ENCODE results near the gene DENND4C. TPM values are rescaled to one million over a fixed set of nuclear protein-coding genes. Genes with fewer than 3 reads are reported as not detected.

DENND4C gene
- polyA plus RNA-seq, 1 of the 3 experiments (the other 2 are of a cell fraction): 7.5 TPM

- H4K20me1 ChIP-seq (ENCODE audit: insufficient read depth): peaks cover 39% of the 10 kb centered on the region
Observed at GRCh38 chr9:19379283-19379682, 148.8 kb downstream of the DENND4C start.

GRCh38 chr9:19379697-19380046 is 149.2 kb downstream of the DENND4C start:
- Histone ChIP-seq H2AFZ (ENCODE audit: low read depth) (no peak overlapping the region), H3K9ac (peak overlapping the region; percentile 95), H3F3A (replicated peaks; ENCODE audit: insufficient read depth) (peaks cover 60% of the 10 kb centered on the region), H3K27ac (ENCODE audit: low read depth in 2 of 2, low read length in 1 of 2) (peak overlapping the region; percentile 91 to 96), H3K79me2 (ENCODE audit: insufficient read depth) (peaks cover 49% of the 10 kb centered on the region), H4K20me1 (ENCODE audit: insufficient read depth) (peaks cover 39% of the 10 kb centered on the region), H3K9me2 (no peaks in the 10 kb centered on the region), H3K4me3 (ENCODE audit: low read depth in 2 of 2, low read length in 1 of 2) (peak overlapping the region; percentile 87 to 92), H3K9me3 (no peaks in the 10 kb centered on the region; the same call in 1 of the 2 replicates), H3K4me1 (ENCODE audit: control insufficient read depth in 1 of 2, insufficient read depth in 2 of 2, low read depth in 1 of 2, low read length in 1 of 2) (peaks cover 13 to 20% of the 10 kb centered on the region in 2 experiments), H3K27me3 (ENCODE audit: insufficient read depth) (no peaks in the 10 kb centered on the region), H3K36me3 (replicated peaks in 1 of 2; ENCODE audit: control insufficient read depth in 1 of 2, insufficient read depth in 2 of 2, low read length in 1 of 2) (peaks cover 46 to 50% of the 10 kb centered on the region in 2 experiments), H3K4me2 (peak overlapping the region; percentile 90)
- POLR2A ChIA-PET: interaction anchor here (0.9 to 1.6 kb wide), 12 partner anchors 9 to 331 kb away, joined by 3 to 10 read pairs (median 4); partner anchors contain the start of genes ACER2, DENND4C and RRAGA
- peak; percentile 54 for DNase-seq
- WGBS (ENCODE audit: low lambda C conversion rate): 0% methylated on average over 4 of the region's 30 CpGs
- CTCF ChIA-PET: interaction anchor here (0.7 to 1.9 kb wide), 4 partner anchors 13 to 206 kb away, joined by 3 to 4 read pairs (median 4); no protein-coding TSS in a partner anchor
- TF ChIP-seq RFX5 (IDR thresholded peaks at IDR 0.05; ENCODE audit: low read length) (no peak), FOXJ3 (CRISPR knock-in tag; IDR thresholded peaks at IDR 0.05) (no peak), CTCF (IDR thresholded peaks at IDR 0.05) (no peak), ZBTB33 (IDR thresholded peaks at IDR 0.05; ENCODE audit: borderline replicate concordance, low read depth) (no peak), IRF3 (IDR thresholded peaks at IDR 0.05; ENCODE audit: low read depth, low read length) (no peak), GABPA (IDR thresholded peaks at IDR 0.05; ENCODE audit: low read depth) (no peak), YY1 (IDR thresholded peaks at IDR 0.05; ENCODE audit: low read depth) (no peak), JUND (IDR thresholded peaks at IDR 0.05) (no peak), ELF1 (IDR thresholded peaks at IDR 0.05) (no peak), GATA2 (CRISPR knock-in tag; IDR thresholded peaks at IDR 0.05) (no peak), TEAD4 (IDR thresholded peaks at IDR 0.05; ENCODE audit: borderline replicate concordance, insufficient read depth) (no peak)

More at GRCh38 chr9:19379283-19379682, 148.8 kb downstream of the DENND4C start:
- Histone ChIP-seq H3K4me3 (ENCODE audit: low read depth in 2 of 2, low read length in 1 of 2) (peak overlapping the region; percentile 87 to 92), H3K79me2 (ENCODE audit: insufficient read depth) (peaks cover 49% of the 10 kb centered on the region), H3K9me3 (no peaks in the 10 kb centered on the region; the same call in 1 of the 2 replicates), H3K9ac (peak overlapping the region; percentile 95), H3K27ac (ENCODE audit: low read depth in 2 of 2, low read length in 1 of 2) (peak overlapping the region; percentile 91 to 96), H3K27me3 (ENCODE audit: insufficient read depth) (no peaks in the 10 kb centered on the region), H2AFZ (ENCODE audit: low read depth) (no peak overlapping the region), H3K4me1 (ENCODE audit: control insufficient read depth in 1 of 2, insufficient read depth in 2 of 2, low read depth in 1 of 2, low read length in 1 of 2) (peaks cover 13 to 20% of the 10 kb centered on the region in 2 experiments), H3K4me2 (peak overlapping the region; percentile 90), H3K9me2 (no peaks in the 10 kb centered on the region), H3F3A (replicated peaks; ENCODE audit: insufficient read depth) (peaks cover 64% of the 10 kb centered on the region), H3K36me3 (replicated peaks in 1 of 2; ENCODE audit: control insufficient read depth in 1 of 2, insufficient read depth in 2 of 2, low read length in 1 of 2) (peaks cover 50 to 54% of the 10 kb centered on the region in 2 experiments)
- ChIA-PET POLR2A (interaction anchor here (0.9 to 1.6 kb wide), 10 partner anchors 9 to 205 kb away, joined by 3 to 10 read pairs (median 4); partner anchors contain the start of genes ACER2 and DENND4C), CTCF (interaction anchor here (0.7 to 1.9 kb wide), 3 partner anchors 13 to 205 kb away, joined by 3 to 4 read pairs (median 3); no protein-coding TSS in a partner anchor)
- TF ChIP-seq USF1 (IDR thresholded peaks at IDR 0.05; ENCODE audit: borderline replicate concordance, low read depth): no peak
- TF ChIP-seq TEAD4 (IDR thresholded peaks at IDR 0.05; ENCODE audit: borderline replicate concordance, insufficient read depth): no peak
- 0 out of 2 replicates have a peak, but pooled peaks have one; percentile 20 for TF ChIP-seq SIN3A (IDR thresholded peaks at IDR 0.05; ENCODE audit: borderline replicate concordance, low read depth, low read length)
- TF ChIP-seq ZBTB33 (IDR thresholded peaks at IDR 0.05; ENCODE audit: borderline replicate concordance, low read depth): no peak
- TF ChIP-seq RXRA (IDR thresholded peaks at IDR 0.05; ENCODE audit: borderline replicate concordance, low read depth): no peak
- 1% methylated on average over 12 of the region's 12 CpGs for WGBS (ENCODE audit: low lambda C conversion rate)
- no peak for DNase-seq

Data from SK-N-SH (cell line).